GM19240 (cell line): ENCODE measurements around the gene ZNF358.
A peak's percentile ranks its signal among the peaks of the same experiment; 100 is the strongest.
"Not testable (repeated sequence)": the region's sequence is repeated elsewhere in the genome, so short reads cannot be mapped to it uniquely, and the experiment has no call there.

Source experiments
- DNase-seq: peaks from one replicate; pipeline ENCODE4 v3.0.0; 2011; ENCODE audit warnings: low spot score; ENCODE audit not compliant: insufficient read length

The ZNF358 gene

DNA sequence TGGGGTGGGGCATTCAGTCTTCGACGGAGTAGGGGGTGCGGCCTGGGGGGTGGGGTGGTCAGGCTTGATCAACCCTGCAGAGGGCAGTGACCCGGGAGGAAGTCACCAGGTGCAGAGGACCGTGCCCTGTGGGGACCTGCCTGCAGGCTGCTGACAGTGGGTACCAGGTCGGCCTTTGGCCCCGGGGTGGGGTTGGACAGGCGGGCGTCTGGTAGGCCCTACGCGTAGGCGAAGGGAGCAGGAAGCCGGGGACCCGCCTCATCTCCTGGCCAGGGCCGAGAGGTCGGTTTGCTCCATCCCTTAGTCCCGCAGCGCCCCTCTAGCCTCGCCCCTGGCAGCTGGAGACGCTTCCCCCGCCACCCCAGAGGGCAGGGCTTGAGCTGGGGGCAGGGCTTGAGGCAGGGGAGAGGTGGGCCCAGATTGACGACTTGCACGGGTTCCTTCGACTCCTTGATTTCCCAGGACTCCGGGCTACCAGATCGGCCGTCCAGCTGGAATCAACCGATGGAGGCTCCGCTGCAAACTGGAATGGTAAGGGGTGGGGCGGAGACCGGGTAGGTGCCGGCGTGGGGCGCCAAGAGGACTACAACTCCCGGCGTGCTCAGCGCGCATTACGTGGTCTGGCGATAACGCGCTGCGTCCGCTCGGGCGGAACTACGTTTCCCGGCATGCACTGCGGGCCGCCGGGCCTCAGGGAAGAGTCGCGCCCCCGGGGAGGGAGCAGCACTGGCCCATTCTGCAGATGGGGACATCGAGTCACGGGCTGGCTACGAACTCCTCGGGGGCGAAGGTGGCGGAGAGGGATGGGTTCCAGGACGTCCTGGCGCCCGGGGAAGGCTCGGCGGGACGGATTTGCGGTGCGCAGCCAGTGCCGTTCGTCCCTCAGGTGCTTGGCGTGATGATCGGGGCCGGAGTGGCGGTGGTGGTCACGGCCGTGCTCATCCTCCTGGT lies 19.4 kb downstream of the ZNF358 start, which contains the start of gene PNPLA6:
TSS of gene PNPLA6 (plus strand) at position 671 of the 951 bp plus-strand sequence. CDS start at position 743, 72 bp downstream.
- peak; percentile 99 for DNase-seq

DNA sequence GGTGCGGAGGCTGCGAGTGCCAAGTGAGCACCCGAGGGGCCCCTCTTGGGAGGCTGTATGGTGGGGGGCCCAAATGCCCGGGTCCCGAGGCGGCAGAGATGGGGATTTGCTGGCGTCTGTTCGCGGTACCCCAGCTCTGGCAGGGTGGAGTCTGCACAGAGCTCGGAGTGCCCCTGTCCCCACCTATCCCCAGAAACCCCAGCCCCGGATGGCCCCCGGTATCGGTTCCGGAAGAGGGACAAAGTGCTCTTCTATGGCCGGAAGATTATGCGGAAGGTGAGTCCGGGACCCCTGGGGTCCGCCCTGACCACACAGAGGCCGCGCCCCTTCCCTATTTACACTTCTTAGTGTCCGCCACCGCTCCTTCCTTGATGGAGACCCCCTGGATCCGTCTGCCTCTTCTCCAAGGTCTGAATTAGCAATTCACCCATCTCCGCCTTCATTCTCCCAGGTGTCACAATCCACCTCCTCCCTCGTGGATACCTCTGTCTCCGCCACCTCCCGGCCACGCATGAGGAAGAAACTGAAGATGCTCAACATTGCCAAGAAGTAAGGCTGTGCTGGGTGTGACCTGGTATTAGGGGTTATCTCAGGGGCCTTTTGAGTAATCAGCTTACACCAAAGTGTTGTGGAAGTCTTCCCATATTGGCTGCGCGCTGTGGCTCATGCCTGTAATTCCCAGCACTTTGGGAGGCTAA lies 20.2 kb downstream of the ZNF358 start:
- DNase-seq, result peak; percentile 39

DNA sequence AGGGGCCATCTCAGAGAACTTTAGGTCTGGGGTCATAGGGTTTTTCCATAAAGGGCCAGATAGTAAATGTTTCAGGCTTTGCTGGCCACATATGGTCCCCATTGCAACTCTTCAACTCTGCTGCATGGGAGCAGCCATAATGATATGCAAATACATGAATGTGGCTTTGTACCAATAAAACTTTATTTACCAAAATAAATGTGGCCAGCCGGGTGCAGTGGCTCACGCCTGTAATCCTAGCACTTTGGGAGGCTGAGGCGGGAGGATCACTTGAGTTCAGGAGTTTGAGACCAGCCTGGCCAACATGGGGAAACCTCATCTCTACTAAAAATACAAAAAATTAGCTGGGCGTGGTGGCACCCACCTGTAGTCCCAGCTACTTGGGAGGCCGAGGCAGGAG lies 23.1 kb downstream of the ZNF358 start:
- DNase-seq, result not testable (repeated sequence)

DNA sequence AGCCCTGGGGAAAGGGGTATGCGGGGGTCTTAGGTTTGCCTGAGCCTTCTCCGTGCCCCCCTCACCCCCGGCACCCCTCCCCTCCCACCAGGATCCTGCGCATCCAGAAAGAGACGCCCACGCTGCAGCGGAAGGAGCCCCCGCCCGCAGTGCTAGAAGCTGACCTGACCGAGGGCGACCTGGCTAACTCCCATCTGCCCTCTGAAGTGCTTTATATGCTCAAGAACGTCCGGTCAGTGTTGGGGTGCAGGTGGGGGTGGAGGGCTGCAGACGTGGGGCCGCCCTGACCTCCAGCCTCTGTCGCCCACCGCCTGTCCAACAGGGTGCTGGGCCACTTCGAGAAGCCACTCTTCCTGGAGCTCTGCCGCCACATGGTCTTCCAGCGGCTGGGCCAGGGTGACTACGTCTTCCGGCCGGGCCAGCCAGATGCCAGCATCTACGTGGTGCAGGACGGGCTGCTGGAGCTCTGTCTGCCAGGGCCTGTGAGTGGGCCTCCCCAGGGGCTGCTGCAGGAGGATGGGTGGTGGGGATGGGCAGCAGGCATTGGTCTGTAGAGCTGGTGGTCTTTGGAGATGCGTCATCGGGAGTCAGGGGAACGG lies 24.0 kb downstream of the ZNF358 start:
- DNase-seq, result no peak

DNA sequence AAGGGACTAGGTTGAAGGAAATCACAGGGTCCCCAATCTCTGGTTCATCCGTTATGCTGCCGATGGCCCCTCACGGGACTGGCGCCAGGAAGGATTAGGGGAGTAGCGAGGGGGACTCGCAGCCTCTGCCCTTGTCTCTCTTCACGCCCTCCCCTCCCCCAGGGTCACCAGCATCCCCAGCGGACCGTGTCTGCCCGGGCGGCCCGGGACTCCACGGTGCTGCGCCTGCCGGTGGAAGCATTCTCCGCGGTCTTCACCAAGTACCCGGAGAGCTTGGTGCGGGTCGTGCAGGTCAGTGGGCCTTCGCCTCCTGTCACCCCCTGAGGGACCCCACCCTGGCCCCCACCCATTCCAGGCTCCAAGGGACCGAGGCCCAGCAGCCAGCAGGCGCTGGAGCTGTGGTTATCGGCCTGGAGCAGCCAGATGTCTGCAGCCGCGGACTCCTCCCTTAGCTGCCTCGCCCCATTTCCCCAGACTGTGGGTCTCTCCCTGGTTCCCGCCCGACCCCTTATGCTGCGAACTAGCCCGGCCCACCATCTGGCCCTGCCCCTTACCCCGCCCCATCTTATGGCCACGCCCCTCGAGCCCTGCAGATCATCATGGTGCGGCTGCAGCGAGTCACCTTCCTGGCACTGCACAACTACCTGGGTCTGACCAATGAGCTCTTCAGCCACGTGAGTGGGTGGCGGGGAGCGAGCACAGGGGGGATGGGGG lies 25.0 kb downstream of the ZNF358 start:
- no peak for DNase-seq

DNA sequence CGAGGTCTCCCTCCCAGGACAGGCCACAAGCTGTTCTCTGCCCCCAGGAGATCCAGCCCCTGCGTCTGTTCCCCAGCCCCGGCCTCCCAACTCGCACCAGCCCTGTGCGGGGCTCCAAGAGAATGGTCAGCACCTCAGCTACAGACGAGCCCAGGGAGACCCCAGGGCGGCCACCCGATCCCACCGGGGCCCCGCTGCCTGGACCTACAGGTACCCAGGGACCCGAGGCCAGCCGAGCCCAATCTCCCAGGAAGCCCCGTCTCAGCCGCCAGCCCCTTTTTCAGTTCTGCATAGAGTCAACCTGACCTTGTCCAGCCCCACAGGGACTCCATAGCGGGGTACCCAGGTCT lies 25.5 kb downstream of the ZNF358 start:
- DNase-seq, result no peak

DNA sequence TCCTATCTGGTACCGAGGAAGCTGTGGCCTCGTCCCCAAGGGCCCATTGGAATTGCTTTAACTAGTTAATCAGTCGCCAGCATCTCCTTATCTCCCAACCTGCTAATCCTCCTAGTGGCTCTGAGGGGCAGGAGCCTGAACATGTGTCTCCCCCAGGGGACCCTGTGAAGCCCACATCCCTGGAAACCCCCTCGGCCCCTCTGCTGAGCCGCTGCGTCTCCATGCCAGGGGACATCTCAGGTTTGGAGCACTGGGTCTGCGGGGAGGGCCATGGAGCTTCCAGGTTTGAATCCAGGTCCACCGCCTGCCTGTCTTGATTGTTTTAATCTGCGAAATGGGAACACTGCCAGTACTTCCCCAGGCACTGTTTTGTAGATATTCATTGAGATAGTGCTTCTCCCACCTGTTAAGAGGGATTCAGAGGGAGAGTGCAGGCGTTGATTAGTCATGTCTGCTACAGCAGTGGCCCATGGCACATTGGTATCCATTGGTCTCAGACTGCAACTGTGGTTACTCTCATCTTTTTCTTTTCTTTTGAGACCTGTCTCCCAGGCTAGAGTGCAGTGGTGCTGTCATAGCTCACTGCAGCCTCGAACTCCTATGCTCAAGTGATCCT lies 26.0 kb downstream of the ZNF358 start:
- DNase-seq, result no peak

DNA sequence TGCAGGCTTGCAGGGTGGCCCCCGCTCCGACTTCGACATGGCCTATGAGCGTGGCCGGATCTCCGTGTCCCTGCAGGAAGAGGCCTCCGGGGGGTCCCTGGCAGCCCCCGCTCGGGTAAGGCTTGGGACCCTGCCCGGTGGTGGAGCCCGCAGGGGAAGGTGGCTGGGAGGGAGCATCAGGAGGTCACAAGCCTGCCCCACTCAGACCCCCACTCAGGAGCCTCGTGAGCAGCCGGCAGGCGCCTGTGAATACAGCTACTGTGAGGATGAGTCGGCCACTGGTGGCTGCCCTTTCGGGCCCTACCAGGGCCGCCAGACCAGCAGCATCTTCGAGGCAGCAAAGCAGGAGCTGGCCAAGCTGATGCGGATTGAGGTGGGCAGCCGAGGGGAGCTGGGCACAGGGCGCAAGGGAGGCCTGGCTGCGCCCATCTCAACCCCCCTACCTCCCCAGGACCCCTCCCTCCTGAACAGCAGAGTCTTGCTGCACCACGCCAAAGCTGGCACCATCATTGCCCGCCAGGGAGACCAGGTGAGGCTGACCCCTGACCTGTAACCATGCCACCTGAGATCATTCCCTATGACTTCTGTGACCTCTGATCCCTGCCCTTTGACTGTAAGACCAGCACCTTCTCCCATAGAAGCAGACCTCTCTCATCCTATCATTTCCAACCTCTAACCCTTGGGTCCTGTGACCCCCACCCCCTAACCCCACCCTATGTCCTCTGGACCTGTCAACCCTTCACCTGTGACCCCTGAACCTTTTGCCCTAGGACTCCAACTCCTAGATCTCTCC lies 26.8 kb downstream of the ZNF358 start:
- DNase-seq, result no peak

DNA sequence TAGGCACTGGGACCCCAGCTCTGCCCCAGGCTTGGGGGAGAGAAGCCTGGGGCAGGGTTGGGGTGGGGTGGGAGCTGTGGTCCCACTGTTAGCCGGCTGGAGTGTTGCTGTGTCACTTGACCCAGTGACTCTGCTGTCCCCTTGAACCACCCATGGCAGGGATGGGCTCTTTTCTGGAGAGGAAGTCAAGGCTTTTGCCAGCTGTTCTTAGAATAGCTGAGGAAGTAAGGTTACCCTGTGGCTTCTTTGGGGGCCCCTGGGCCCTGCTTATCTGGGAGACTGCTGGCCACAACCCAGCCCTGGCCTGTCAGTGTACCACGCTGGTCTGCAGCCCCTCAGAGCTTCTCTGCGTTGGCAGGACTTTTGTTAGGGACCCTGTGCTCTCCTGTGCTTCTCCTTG lies 28.7 kb downstream of the ZNF358 start:
- no peak for DNase-seq

DNA sequence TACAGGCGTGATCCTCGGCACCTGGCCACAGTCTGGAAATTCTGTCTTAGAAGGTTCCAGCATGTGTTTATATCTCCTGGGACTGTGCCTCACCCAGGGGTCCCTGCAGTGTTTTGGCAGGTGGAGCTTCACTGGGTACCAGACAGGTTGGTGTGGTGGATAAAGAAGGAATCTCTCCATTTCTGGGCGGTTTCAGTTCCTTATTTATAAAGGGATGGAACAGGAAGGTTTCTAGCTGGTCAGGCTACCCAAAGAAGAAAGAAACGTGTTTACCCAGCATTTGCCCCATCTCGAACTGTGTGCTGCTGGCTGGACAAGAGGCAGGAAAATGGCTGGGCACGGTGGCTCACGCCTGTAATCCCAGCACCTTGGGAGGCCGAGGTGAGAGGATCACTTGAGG lies 29.4 kb downstream of the ZNF358 start:
- no peak for DNase-seq

DNA sequence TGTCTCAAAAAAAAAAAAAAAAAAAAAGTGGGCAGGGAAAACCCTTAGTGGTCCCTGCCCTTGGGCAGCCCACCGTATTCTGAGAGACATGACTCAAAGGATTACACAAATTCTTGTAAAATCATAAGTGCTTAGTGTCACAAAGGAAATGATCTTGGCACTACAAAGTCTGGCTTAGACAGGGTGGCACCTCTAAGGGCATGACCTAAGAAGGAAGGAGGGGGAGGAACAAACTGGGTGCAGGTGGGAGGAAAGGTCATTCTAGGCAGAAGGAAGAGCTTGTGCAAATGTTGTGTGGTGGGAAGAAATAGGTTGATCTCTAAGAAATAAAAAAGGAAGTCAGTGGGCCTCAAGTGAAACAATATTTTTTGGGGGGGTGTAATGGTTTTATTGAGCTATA lies 30.0 kb downstream of the ZNF358 start:
- no peak for DNase-seq

DNA sequence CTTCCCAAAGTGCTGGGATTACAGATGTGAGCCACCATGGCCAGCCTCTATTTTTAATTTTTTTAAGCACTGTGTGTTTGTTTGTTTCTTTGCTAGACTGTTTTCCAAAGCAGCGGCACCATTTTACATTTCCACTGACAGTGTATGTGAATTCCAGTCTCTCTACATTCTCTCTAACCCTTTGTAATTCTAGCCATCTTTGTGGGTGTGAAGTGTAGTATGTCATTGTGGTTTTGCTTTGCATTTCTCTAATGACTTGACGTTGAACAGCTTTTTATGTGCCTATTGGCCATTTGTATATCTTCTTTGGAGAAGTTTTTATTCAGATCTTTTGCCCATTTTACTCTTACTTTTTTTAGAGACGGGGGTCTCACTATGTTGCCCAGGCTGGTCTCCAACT lies 31.3 kb downstream of the ZNF358 start:
- DNase-seq, result no peak

DNA sequence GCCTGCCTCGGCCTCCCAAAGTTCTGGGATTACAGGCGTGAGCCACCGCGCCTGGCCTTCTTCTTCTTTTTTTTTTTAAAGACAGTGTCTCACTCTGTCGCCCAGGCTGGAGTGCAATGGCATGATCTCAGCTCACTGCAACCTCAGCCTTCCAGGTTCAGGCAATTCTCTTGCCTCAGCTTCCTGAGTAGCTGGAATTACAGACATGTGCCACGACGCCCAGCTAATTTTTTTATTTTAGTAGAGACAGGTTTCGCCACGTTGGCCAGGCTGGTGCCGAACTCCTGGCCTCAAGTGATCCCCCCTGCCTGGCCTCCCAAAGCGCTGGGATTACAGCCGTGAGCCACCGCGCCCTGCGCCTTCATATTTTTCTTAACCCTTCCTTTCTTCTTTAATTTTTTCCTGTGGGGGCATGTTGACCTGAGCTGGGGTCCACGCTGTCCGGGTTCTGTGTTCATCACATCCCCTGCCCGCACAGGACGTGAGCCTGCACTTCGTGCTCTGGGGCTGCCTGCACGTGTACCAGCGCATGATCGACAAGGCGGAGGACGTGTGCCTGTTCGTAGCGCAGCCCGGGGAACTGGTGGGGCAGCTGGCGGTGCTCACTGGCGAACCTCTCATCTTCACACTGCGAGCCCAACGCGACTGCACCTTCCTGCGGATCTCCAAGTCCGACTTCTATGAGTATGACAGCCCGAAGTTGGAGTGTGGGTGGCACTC lies 33.7 kb downstream of the ZNF358 start:
- no peak for DNase-seq

DNA sequence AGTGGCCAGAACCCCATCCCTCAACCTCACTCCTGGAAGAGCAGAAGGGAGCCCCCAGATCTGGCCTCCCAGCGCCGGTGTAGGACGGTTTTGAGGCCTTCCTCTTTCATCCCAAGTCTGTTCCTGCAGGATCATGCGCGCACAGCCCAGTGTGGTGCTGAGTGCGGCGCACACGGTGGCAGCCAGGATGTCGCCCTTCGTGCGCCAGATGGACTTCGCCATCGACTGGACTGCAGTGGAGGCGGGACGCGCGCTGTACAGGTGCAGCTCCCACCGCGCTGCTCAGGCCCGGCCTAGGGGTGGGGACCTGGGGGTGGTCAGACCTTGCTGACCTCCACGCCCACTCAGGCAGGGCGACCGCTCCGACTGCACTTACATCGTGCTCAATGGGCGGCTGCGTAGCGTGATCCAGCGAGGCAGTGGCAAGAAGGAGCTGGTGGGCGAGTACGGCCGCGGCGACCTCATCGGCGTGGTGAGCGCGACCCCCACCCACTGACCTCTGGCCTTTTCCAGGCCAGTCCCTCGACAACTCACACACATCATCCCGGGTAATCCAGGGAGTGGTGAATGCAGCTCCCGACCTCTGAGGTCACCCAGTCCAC lies 34.4 kb downstream of the ZNF358 start:
- DNase-seq, result no peak

DNA sequence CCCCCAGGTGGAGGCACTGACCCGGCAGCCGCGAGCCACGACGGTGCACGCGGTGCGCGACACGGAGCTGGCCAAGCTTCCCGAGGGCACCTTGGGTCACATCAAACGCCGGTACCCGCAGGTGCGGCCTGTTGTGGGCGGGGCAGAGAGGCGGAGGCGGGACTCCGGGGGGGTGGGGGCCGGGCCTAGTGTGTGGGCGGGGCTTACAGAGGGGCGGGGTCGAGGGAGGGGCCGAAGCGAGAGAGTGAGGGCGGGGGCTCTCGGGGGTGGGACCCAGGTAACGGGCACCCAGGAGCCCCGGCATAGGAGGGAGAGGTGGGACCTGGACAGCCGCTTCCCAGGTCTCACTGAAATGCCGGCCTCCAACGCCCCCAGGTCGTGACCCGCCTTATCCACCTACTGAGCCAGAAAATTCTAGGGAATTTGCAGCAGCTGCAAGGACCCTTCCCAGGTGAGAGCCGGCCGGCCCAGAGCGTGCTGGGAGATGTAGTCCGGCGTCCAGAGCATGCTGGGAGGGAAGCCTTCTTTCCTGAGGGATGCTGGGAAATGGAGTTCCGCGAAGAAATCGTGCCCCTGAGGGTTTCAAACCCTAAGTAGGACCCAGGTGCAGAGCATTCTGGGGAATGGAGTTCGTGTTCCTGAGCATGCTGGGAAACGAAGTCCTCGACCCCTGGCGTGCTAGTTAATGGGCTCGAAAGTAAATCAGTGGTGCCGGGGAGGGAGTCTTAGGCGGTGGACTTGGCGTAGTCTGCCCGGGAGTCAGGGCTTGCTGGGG lies 35.3 kb downstream of the ZNF358 start:
- DNase-seq, result peak; percentile 80

DNA sequence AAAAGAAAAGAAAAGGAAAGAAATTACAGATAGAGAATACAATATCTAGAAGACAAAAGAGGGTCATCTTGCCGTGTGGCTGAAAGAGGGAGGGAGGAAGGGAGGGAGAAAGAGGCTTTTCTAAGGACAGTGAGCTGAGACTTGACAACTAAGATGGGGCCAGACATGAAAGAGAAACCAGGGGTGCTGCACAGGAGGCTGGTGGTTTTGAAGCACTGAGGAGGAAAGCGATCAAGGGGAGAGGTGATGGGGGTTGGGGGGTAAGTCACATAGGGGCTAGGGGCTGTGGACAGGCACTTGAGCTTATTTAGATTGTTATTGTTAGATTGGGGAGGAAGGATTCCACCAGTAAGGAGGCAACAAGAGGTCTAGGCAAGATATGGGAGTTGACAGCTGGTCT lies 36.9 kb downstream of the ZNF358 start:
- DNase-seq, result peak; percentile 56

DNA sequence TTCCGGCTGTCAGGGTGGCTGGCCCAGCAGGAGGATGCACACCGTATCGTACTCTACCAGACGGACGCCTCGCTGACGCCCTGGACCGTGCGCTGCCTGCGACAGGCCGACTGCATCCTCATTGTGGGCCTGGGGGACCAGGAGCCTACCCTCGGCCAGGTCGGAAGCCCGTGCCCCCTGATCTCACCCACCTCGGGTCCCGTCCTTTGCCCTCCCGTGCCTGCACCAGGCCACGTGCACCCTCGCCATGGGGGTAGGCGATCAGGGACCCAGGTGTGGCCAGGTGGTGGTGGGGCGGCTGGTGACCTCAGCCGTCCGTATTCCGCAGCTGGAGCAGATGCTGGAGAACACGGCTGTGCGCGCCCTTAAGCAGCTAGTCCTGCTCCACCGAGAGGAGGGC lies 38.7 kb downstream of the ZNF358 start:
- no peak for DNase-seq
